CD4-positive, CD25-positive, alpha-beta regulatory T cell (primary cell): ENCODE data around the gene CDC42BPA. TPM values are rescaled to one million over a fixed set of nuclear protein-coding genes. Genes with fewer than 3 reads are reported as not detected.

ENCODE experiments used
- polyA plus RNA-seq, 4 donors: library from polyadenylated mRNA; unstranded; fragments of 300-500 nt; fragmentation: Illumina TruSeq; gene quantifications; one replicate each; pipeline ENCODE4 v1.2.3, GENCODE V29; 2021
- total RNA-seq: library from RNA; stranded (reverse); gene quantifications from one replicate; pipeline ENCODE4 v1.2.3, GENCODE V29; 2022

Gene CDC42BPA
- total and polyA plus RNA-seq, 5 donors from 2014 or later: 0.06 to 1.5 (median 0.63) TPM

Other genes with a start within 250 kb of the CDC42BPA start
- 9.9 TPM for gene ZNF678, start 245.1 kb upstream of the CDC42BPA start, total RNA-seq
- gene ZNF678, start 245.1 kb upstream of the CDC42BPA start, polyA plus RNA-seq: 1 to 10 TPM; 2.4 to 8.2 (median 3.2) TPM